HEK293T (cell line): ENCODE results near the gene DCUN1D3.

Source experiments
- HDGF ChIP-seq: fragments of 450-650 bp; IDR thresholded peaks from 2 replicates; pipeline ENCODE4 v1.6.1; 2017; ENCODE audit warnings: antibody characterized with exemption, borderline replicate concordance
- SP1 ChIP-seq: fragments of 450-650 bp; IDR thresholded peaks from 2 replicates; pipeline ENCODE4 v1.6.1; 2017
- TARDBP ChIP-seq: fragments of 450-650 bp; IDR thresholded peaks from 2 replicates; pipeline ENCODE4 v1.6.1; 2016

- TF ChIP-seq TARDBP (no peak), SP1 (no peak), HDGF (no peak)
These were observed 37.8 kb downstream of the DCUN1D3 start for GRCh38 chr16:20862162-20862960.
